IPS-18c (cell line): Measurements from ENCODE around the gene GSE1.

Experiments used
- H3K4me3 ChIP-seq: 2 replicates; pipeline ENCODE4 v1.7.0; 2013; ENCODE audit warnings: low read depth, mild to moderate bottlenecking, low read length, moderate library complexity; ENCODE audit not compliant: insufficient read depth
- H3K9me3 ChIP-seq: one replicate; pipeline ENCODE4 v1.6.1; 2013; ENCODE audit warnings: mild to moderate bottlenecking, low read length, moderate library complexity; ENCODE audit not compliant: control insufficient read depth, insufficient read depth

Gene GSE1

GRCh38 chr16:85643631-85644030 is 30.5 kb downstream of the GSE1 start:
- no peak overlapping the region for H3K4me3 ChIP-seq
- H3K9me3 ChIP-seq: peaks cover 2% of the 10 kb centered on the region

GRCh38 chr16:85644093-85644712 is 31.1 kb downstream of the GSE1 start:
- peaks cover 2% of the 10 kb centered on the region for H3K9me3 ChIP-seq
- H3K4me3 ChIP-seq: no peak overlapping the region

- H3K9me3 ChIP-seq: peaks cover 1% of the 10 kb centered on the region
- H3K4me3 ChIP-seq: no peak overlapping the region
Observed at GRCh38 chr16:85645021-85645589, 32.0 kb downstream of the GSE1 start.

- Histone ChIP-seq H3K4me3 (no peak overlapping the region), H3K9me3 (no peaks in the 10 kb centered on the region)
Observed at GRCh38 chr16:85646358-85646907, 33.3 kb downstream of the GSE1 start.

GRCh38 chr16:85646976-85647375 is 33.9 kb downstream of the GSE1 start:
- no peaks in the 10 kb centered on the region for H3K9me3 ChIP-seq
- no peak overlapping the region for H3K4me3 ChIP-seq

GRCh38 chr16:85648070-85648714 is 35.1 kb downstream of the GSE1 start:
- Histone ChIP-seq H3K4me3 (no peak overlapping the region), H3K9me3 (no peaks in the 10 kb centered on the region)

GRCh38 chr16:85648805-85649204 is 35.7 kb downstream of the GSE1 start:
- no peaks in the 10 kb centered on the region for H3K9me3 ChIP-seq
- H3K4me3 ChIP-seq: no peak overlapping the region

GRCh38 chr16:85649411-85650134 is 36.5 kb downstream of the GSE1 start:
- Histone ChIP-seq H3K4me3 (no peak overlapping the region), H3K9me3 (no peaks in the 10 kb centered on the region)

GRCh38 chr16:85650135-85650843 is 37.2 kb downstream of the GSE1 start:
- H3K4me3 ChIP-seq: no peak overlapping the region
- no peaks in the 10 kb centered on the region for H3K9me3 ChIP-seq

GRCh38 chr16:85650844-85651628 is 37.9 kb downstream of the GSE1 start:
- H3K4me3 ChIP-seq: no peak overlapping the region
- no peaks in the 10 kb centered on the region for H3K9me3 ChIP-seq

GRCh38 chr16:85651629-85652430 is 38.7 kb downstream of the GSE1 start:
- H3K4me3 ChIP-seq: no peak overlapping the region
- no peaks in the 10 kb centered on the region for H3K9me3 ChIP-seq

GRCh38 chr16:85652431-85653221 is 39.5 kb downstream of the GSE1 start:
- Histone ChIP-seq H3K4me3 (no peak overlapping the region), H3K9me3 (no peaks in the 10 kb centered on the region)

- H3K4me3 ChIP-seq: no peak overlapping the region
- no peaks in the 10 kb centered on the region for H3K9me3 ChIP-seq
Observed at GRCh38 chr16:85653290-85653891, 40.3 kb downstream of the GSE1 start.

GRCh38 chr16:85654251-85655095 is 41.4 kb downstream of the GSE1 start:
- no peaks in the 10 kb centered on the region for H3K9me3 ChIP-seq
- no peak overlapping the region for H3K4me3 ChIP-seq
